MCF 10A (cell line): ENCODE data around the gene B4GALT6. TPM values are rescaled to one million over a fixed set of nuclear protein-coding genes. Genes with fewer than 3 reads are reported as not detected.

Experiments
- total RNA-seq: library from RNA; stranded (reverse); gene quantifications from 2 replicates; pipeline ENCODE4 v1.2.3, GENCODE V29; 2022

B4GALT6 gene
- total RNA-seq, 1 experiment from 2014 or later: 6.0 TPM

Other genes with a start within 250 kb of the B4GALT6 start
- 65.4 and 68.5 TPM in 2 replicates for gene DSG3, start 236.8 kb downstream of the B4GALT6 start, total RNA-seq
- 106 and 134 TPM in 2 replicates for gene DSG2, start 186.4 kb downstream of the B4GALT6 start, total RNA-seq
- gene TTR, start 92.7 kb downstream of the B4GALT6 start, total RNA-seq: not detected in 2 replicates
- not detected in 2 replicates for gene SLC25A52, start 76.3 kb upstream of the B4GALT6 start, total RNA-seq